HEK293 (cell line): ENCODE data around the gene TBK1.
A peak's percentile ranks its signal among the peaks of the same experiment; 100 is the strongest.

Experiments used
- BCL11B ChIP-seq: fragments of 450-650 bp; formaldehyde crosslinking; IDR thresholded peaks from 2 replicates; pipeline ENCODE4 v1.5.1; 2016; ENCODE audit warnings: low read depth, missing biosample characterization, missing genetic modification characterization
- GLI4 ChIP-seq: fragments of 450-650 bp; formaldehyde crosslinking; IDR thresholded peaks from 2 replicates; pipeline ENCODE4 v1.5.1; 2016; ENCODE audit warnings: missing biosample characterization, missing genetic modification characterization
- GLIS2 ChIP-seq: fragments of 450-650 bp; formaldehyde crosslinking; IDR thresholded peaks from 2 replicates; pipeline ENCODE4 v1.5.1; 2016; ENCODE audit warnings: missing biosample characterization, missing genetic modification characterization
- HOXD13 ChIP-seq: sonication (generic); formaldehyde crosslinking; IDR thresholded peaks from 2 replicates; pipeline ENCODE4 v1.8.0; 2022; ENCODE audit warnings: missing genetic modification reagents, borderline replicate concordance
- MEIS1 ChIP-seq: sonication (generic); formaldehyde crosslinking; IDR thresholded peaks from 2 replicates; pipeline ENCODE4 v1.8.1; 2022; ENCODE audit warnings: missing genetic modification reagents, mild to moderate bottlenecking, borderline replicate concordance
- SCRT1 ChIP-seq: fragments of 450-650 bp; formaldehyde crosslinking; IDR thresholded peaks from 2 replicates; pipeline ENCODE4 v1.5.1; 2016; ENCODE audit warnings: missing biosample characterization, missing genetic modification characterization, borderline replicate concordance
- SP2 ChIP-seq: fragments of 450-650 bp; formaldehyde crosslinking; IDR thresholded peaks from 2 replicates; pipeline ENCODE4 v1.5.1; 2016; ENCODE audit warnings: missing biosample characterization, missing genetic modification characterization
- SP3 ChIP-seq: fragments of 450-650 bp; formaldehyde crosslinking; IDR thresholded peaks from 2 replicates; pipeline ENCODE4 v1.5.1; 2016; ENCODE audit warnings: missing biosample characterization, missing genetic modification characterization
- YY2 ChIP-seq: fragments of 450-650 bp; formaldehyde crosslinking; IDR thresholded peaks from 2 replicates; pipeline ENCODE4 v1.5.1; 2016; ENCODE audit warnings: missing biosample characterization, missing genetic modification characterization
- ZBTB17 ChIP-seq: fragments of 450-650 bp; formaldehyde crosslinking; IDR thresholded peaks from 2 replicates; pipeline ENCODE4 v1.5.1; 2016; ENCODE audit warnings: missing biosample characterization, missing genetic modification characterization
- ZBTB21 ChIP-seq: fragments of 450-650 bp; formaldehyde crosslinking; IDR thresholded peaks from 2 replicates; pipeline ENCODE4 v1.5.1; 2017; ENCODE audit warnings: missing biosample characterization, missing genetic modification characterization
- ZEB2 ChIP-seq: fragments of 450-650 bp; formaldehyde crosslinking; IDR thresholded peaks from 2 replicates; pipeline ENCODE4 v1.5.1; 2016; ENCODE audit warnings: missing biosample characterization, missing genetic modification characterization
- ZFP37 ChIP-seq: fragments of 450-650 bp; formaldehyde crosslinking; IDR thresholded peaks from 2 replicates; pipeline ENCODE4 v1.5.1; 2016; ENCODE audit warnings: missing biosample characterization, missing genetic modification characterization
- ZFP69B ChIP-seq: fragments of 450-650 bp; formaldehyde crosslinking; IDR thresholded peaks from 2 replicates; pipeline ENCODE4 v1.5.1; 2016; ENCODE audit warnings: missing biosample characterization, missing genetic modification characterization
- ZNF157 ChIP-seq: fragments of 450-650 bp; formaldehyde crosslinking; IDR thresholded peaks from 2 replicates; pipeline ENCODE4 v1.5.1; 2016; ENCODE audit warnings: missing biosample characterization, missing genetic modification characterization
- ZNF169 ChIP-seq: fragments of 450-650 bp; formaldehyde crosslinking; IDR thresholded peaks from 2 replicates; pipeline ENCODE4 v1.5.1; 2016; ENCODE audit warnings: missing biosample characterization, missing genetic modification characterization
- ZNF19 ChIP-seq: fragments of 450-650 bp; formaldehyde crosslinking; IDR thresholded peaks from 2 replicates; pipeline ENCODE4; 2016; ENCODE audit warnings: missing biosample characterization, missing genetic modification characterization, low read depth
- ZNF2 ChIP-seq: fragments of 450-650 bp; formaldehyde crosslinking; IDR thresholded peaks from 2 replicates; pipeline ENCODE4 v1.5.1; 2016; ENCODE audit warnings: missing biosample characterization, missing genetic modification characterization
- ZNF341 ChIP-seq: fragments of 450-650 bp; formaldehyde crosslinking; IDR thresholded peaks from 2 replicates; pipeline ENCODE4; 2016; ENCODE audit warnings: low read depth, missing biosample characterization, missing genetic modification characterization
- ZNF366 ChIP-seq: fragments of 450-650 bp; formaldehyde crosslinking; conservative IDR thresholded peaks from 2 replicates; pipeline ENCODE4 v1.5.1; 2016; ENCODE audit warnings: missing biosample characterization, missing genetic modification characterization
- ZNF391 ChIP-seq: fragments of 450-650 bp; formaldehyde crosslinking; IDR thresholded peaks from 2 replicates; pipeline ENCODE4 v1.5.1; 2016; ENCODE audit warnings: low read depth, missing biosample characterization, missing genetic modification characterization, borderline replicate concordance
- ZNF600 ChIP-seq: fragments of 450-650 bp; formaldehyde crosslinking; IDR thresholded peaks from 2 replicates; pipeline ENCODE4 v1.5.1; 2016; ENCODE audit warnings: missing biosample characterization, missing genetic modification characterization
- ZNF629 ChIP-seq: fragments of 450-650 bp; formaldehyde crosslinking; IDR thresholded peaks from 2 replicates; pipeline ENCODE4 v1.5.1; 2017; ENCODE audit warnings: missing biosample characterization, missing genetic modification characterization
- ZNF660 ChIP-seq: fragments of 450-650 bp; IDR thresholded peaks from 2 replicates; pipeline ENCODE4 v1.5.1; 2018; ENCODE audit warnings: missing biosample characterization, mild to moderate bottlenecking, missing genetic modification characterization
- ZNF707 ChIP-seq: fragments of 450-650 bp; formaldehyde crosslinking; IDR thresholded peaks from 2 replicates; pipeline ENCODE4 v1.5.1; 2016; ENCODE audit warnings: missing biosample characterization, missing genetic modification characterization
- ZNF843 ChIP-seq: fragments of 450-650 bp; formaldehyde crosslinking; IDR thresholded peaks from 2 replicates; pipeline ENCODE4 v1.5.1; 2016; ENCODE audit warnings: missing biosample characterization, missing genetic modification characterization
- ZXDB ChIP-seq: fragments of 450-650 bp; formaldehyde crosslinking; IDR thresholded peaks from 2 replicates; pipeline ENCODE4 v1.5.1; 2016; ENCODE audit warnings: missing biosample characterization, missing genetic modification characterization
- TF ChIP-seq, protein P1 (sequence below): fragments of 450-650 bp; formaldehyde crosslinking; IDR thresholded peaks from 2 replicates; pipeline ENCODE4 v1.5.1; 2016; ENCODE audit warnings: missing biosample characterization, missing genetic modification characterization
- TF ChIP-seq, protein P2 (sequence below): fragments of 450-650 bp; formaldehyde crosslinking; IDR thresholded peaks from 2 replicates; pipeline ENCODE4 v1.5.1; 2016; ENCODE audit warnings: missing biosample characterization, missing genetic modification characterization
- TF ChIP-seq, protein P3 (sequence below): fragments of 450-650 bp; formaldehyde crosslinking; IDR thresholded peaks from 2 replicates; pipeline ENCODE4 v1.5.1; 2017; ENCODE audit warnings: missing biosample characterization, missing genetic modification characterization
- TF ChIP-seq, protein P4 (sequence below): fragments of 450-650 bp; formaldehyde crosslinking; IDR thresholded peaks from 2 replicates; pipeline ENCODE4 v1.5.1; 2016; ENCODE audit warnings: missing biosample characterization, missing genetic modification characterization
- TF ChIP-seq, protein P5 (sequence below): fragments of 450-650 bp; formaldehyde crosslinking; IDR thresholded peaks from 2 replicates; pipeline ENCODE4 v1.5.1; 2016; ENCODE audit warnings: missing biosample characterization, missing genetic modification characterization

Gene TBK1

DNA sequence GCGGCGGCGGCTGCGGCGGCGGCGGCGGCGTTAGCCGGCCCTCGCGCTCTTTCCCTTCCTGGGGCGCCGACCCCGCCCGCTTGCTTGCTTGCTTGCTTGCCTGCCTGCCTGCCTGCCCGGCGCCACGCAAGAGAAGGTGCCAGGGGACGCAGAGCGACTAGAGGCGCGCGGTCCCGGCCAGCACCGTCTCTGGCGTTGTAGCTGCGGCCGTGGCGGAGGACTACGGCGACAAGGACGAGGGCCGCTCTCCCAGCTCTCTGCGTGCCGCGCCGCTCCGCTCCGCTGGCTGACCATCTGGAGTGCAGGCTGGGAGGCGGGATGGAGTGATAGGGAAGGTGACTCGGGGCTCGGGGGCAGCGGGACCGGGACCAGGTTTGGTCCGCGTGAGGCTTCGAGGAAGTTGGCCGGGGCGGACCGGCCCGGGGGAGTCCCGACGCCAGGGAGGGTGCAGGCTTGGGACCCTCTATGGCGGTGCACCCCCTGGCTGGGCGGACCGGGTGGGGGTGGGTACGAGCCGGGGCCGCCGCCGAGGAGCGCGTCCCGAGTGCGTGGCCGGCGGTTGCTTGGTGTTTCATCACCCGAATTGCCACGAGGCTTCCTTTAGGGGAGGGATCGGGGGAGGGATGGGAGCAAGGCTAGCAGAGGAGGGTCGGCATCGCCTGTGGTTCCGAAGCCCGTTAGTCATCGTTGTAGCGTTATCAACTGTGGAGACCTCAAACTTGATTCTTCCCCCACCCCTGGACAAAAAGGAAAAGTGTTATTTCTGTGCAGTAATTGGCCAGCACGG is 47.3 kb upstream of the TBK1 start (continued):
- TF ChIP-seq, protein P1, sequence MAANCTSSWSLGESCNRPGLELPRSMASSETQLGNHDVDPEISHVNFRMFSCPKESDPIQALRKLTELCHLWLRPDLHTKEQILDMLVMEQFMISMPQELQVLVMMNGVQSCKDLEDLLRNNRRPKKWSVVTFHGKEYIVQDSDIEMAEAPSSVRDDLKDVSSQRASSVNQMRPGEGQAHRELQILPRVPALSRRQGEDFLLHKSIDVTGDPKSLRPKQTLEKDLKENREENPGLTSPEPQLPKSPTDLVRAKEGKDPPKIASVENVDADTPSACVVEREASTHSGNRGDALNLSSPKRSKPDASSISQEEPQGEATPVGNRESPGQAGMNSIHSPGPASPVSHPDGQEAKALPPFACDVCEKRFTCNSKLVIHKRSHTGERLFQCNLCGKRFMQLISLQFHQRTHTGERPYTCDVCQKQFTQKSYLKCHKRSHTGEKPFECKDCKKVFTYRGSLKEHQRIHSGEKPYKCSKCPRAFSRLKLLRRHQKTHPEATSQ (tag by site-specific recombination), result 0 out of 2 replicates have a peak, but pooled peaks have one; percentile 42
- TF ChIP-seq, protein P2, sequence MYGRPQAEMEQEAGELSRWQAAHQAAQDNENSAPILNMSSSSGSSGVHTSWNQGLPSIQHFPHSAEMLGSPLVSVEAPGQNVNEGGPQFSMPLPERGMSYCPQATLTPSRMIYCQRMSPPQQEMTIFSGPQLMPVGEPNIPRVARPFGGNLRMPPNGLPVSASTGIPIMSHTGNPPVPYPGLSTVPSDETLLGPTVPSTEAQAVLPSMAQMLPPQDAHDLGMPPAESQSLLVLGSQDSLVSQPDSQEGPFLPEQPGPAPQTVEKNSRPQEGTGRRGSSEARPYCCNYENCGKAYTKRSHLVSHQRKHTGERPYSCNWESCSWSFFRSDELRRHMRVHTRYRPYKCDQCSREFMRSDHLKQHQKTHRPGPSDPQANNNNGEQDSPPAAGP, result peak; percentile 86; the same call in 1 of the 2 replicates
- peak; percentile 35; the same call in 1 of the 2 replicates for TF ChIP-seq ZNF707 (tag by site-specific recombination)
- peak; percentile 93 for TF ChIP-seq ZNF366 (tag by site-specific recombination)
- TF ChIP-seq YY2 (tag by site-specific recombination), result peak; percentile 66; the same call in 1 of the 2 replicates
- TF ChIP-seq SP2 (tag by site-specific recombination), result peak; percentile 81
- TF ChIP-seq, protein P3, sequence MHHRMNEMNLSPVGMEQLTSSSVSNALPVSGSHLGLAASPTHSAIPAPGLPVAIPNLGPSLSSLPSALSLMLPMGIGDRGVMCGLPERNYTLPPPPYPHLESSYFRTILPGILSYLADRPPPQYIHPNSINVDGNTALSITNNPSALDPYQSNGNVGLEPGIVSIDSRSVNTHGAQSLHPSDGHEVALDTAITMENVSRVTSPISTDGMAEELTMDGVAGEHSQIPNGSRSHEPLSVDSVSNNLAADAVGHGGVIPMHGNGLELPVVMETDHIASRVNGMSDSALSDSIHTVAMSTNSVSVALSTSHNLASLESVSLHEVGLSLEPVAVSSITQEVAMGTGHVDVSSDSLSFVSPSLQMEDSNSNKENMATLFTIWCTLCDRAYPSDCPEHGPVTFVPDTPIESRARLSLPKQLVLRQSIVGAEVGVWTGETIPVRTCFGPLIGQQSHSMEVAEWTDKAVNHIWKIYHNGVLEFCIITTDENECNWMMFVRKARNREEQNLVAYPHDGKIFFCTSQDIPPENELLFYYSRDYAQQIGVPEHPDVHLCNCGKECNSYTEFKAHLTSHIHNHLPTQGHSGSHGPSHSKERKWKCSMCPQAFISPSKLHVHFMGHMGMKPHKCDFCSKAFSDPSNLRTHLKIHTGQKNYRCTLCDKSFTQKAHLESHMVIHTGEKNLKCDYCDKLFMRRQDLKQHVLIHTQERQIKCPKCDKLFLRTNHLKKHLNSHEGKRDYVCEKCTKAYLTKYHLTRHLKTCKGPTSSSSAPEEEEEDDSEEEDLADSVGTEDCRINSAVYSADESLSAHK, result 0 out of 2 replicates have a peak, but pooled peaks have one; percentile 10
- TF ChIP-seq SP3 (tag by site-specific recombination), result peak; percentile 85
- peak; percentile 69 for TF ChIP-seq ZXDB (tag by site-specific recombination)
- TF ChIP-seq, protein P4, sequence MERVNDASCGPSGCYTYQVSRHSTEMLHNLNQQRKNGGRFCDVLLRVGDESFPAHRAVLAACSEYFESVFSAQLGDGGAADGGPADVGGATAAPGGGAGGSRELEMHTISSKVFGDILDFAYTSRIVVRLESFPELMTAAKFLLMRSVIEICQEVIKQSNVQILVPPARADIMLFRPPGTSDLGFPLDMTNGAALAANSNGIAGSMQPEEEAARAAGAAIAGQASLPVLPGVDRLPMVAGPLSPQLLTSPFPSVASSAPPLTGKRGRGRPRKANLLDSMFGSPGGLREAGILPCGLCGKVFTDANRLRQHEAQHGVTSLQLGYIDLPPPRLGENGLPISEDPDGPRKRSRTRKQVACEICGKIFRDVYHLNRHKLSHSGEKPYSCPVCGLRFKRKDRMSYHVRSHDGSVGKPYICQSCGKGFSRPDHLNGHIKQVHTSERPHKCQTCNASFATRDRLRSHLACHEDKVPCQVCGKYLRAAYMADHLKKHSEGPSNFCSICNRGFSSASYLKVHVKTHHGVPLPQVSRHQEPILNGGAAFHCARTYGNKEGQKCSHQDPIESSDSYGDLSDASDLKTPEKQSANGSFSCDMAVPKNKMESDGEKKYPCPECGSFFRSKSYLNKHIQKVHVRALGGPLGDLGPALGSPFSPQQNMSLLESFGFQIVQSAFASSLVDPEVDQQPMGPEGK (tag by site-specific recombination), result peak; percentile 97
- TF ChIP-seq SCRT1, result no peak
- TF ChIP-seq ZNF19, result no peak
- TF ChIP-seq ZEB2 (tag by site-specific recombination), result peak; percentile 93
- TF ChIP-seq ZFP69B (tag by site-specific recombination), result no peak; the same call in 1 of the 2 replicates
- TF ChIP-seq ZNF600 (tag by site-specific recombination), result peak; percentile 98
- TF ChIP-seq MEIS1 (CRISPR knock-in tag), result no peak
- peak; percentile 78 for TF ChIP-seq ZNF843
- no peak for TF ChIP-seq ZNF169 (tag by site-specific recombination)
- peak; percentile 93 for TF ChIP-seq ZNF2 (tag by site-specific recombination)
- TF ChIP-seq ZNF629 (tag by site-specific recombination), result no peak
- peak; percentile 25; the same call in 1 of the 2 replicates for TF ChIP-seq ZNF341
- TF ChIP-seq GLI4, result 0 out of 2 replicates have a peak, but pooled peaks have one; percentile 63
- TF ChIP-seq, protein P5, sequence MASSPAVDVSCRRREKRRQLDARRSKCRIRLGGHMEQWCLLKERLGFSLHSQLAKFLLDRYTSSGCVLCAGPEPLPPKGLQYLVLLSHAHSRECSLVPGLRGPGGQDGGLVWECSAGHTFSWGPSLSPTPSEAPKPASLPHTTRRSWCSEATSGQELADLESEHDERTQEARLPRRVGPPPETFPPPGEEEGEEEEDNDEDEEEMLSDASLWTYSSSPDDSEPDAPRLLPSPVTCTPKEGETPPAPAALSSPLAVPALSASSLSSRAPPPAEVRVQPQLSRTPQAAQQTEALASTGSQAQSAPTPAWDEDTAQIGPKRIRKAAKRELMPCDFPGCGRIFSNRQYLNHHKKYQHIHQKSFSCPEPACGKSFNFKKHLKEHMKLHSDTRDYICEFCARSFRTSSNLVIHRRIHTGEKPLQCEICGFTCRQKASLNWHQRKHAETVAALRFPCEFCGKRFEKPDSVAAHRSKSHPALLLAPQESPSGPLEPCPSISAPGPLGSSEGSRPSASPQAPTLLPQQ (tag by site-specific recombination), result peak; percentile 82; the same call in 1 of the 2 replicates
- no peak for TF ChIP-seq ZNF157 (tag by site-specific recombination)
- TF ChIP-seq ZNF660, result peak; percentile 51; the same call in 1 of the 2 replicates
- 0 out of 2 replicates have a peak, but pooled peaks have one; percentile 43 for TF ChIP-seq ZNF391 (tag by site-specific recombination)
- TF ChIP-seq HOXD13, result peak; percentile 87; the same call in 1 of the 2 replicates
- peak; percentile 97 for TF ChIP-seq GLIS2 (tag by site-specific recombination)
- TF ChIP-seq ZBTB21 (tag by site-specific recombination), result 0 out of 2 replicates have a peak, but pooled peaks have one; percentile 30
- peak; percentile 87 for TF ChIP-seq ZBTB17 (tag by site-specific recombination)
- TF ChIP-seq BCL11B, result 0 out of 2 replicates have a peak, but pooled peaks have one; percentile 28
- TF ChIP-seq ZFP37 (tag by site-specific recombination), result peak; percentile 93
